ENCODE results near the gene ZNF112.
"Not testable (repeated sequence)": the region's sequence is repeated elsewhere in the genome, so short reads cannot be mapped to it uniquely, and the experiment has no call there.

The ZNF112 gene

GRCh38 chr19:44356383-44357111, at the start of gene ZNF112:
ZNF112 (minus strand) TSS chr19:44356680; CDS start chr19:44340539, 16,141 bp downstream.
- peak; percentile 22 for DNase-seq

GRCh38 chr19:44401139-44402115, 44.9 kb upstream of the ZNF112 start, which contains the start of gene ZNF285:
ZNF285 (minus strand) TSS chr19:44401608; CDS start chr19:44397213, 4,395 bp downstream.
- no peak for DNase-seq

- not testable (repeated sequence) for DNase-seq
Observed at GRCh38 chr19:44389268-44389667, 32.8 kb upstream of the ZNF112 start.

GRCh38 chr19:44374789-44375188, 18.3 kb upstream of the ZNF112 start:
- no peak for DNase-seq

- no peak for DNase-seq
Observed at GRCh38 chr19:44371815-44372480, 15.5 kb upstream of the ZNF112 start.

- no peak for DNase-seq
Observed at GRCh38 chr19:44367024-44367423, 10.5 kb upstream of the ZNF112 start.

GRCh38 chr19:44346556-44346955, 9.9 kb downstream of the ZNF112 start:
- no peak for DNase-seq

- no peak for DNase-seq
Observed at GRCh38 chr19:44345959-44346358, 10.5 kb downstream of the ZNF112 start.

GRCh38 chr19:44344255-44344654, 12.2 kb downstream of the ZNF112 start:
- no peak for DNase-seq

- DNase-seq, result no peak
Observed at GRCh38 chr19:44341794-44342193, 14.7 kb downstream of the ZNF112 start.

GRCh38 chr19:44334639-44335038, 21.8 kb downstream of the ZNF112 start:
- DNase-seq, result not testable (repeated sequence)

GRCh38 chr19:44332145-44332544, 24.3 kb downstream of the ZNF112 start:
- DNase-seq, result no peak

GRCh38 chr19:44315883-44316282, 40.6 kb downstream of the ZNF112 start:
- DNase-seq, result no peak

GRCh38 chr19:44313231-44313630, 43.2 kb downstream of the ZNF112 start:
- no peak for DNase-seq

GRCh38 chr19:44308011-44308410, 48.5 kb downstream of the ZNF112 start:
- no peak for DNase-seq

- DNase-seq, result no peak
Observed at GRCh38 chr19:44306283-44306682, 50.2 kb downstream of the ZNF112 start.

- no peak for DNase-seq
Observed at GRCh38 chr19:44305457-44305856, 51.0 kb downstream of the ZNF112 start.

GRCh38 chr19:44304659-44305193, 51.8 kb downstream of the ZNF112 start, which contains the start of gene ZNF235:
ZNF235 (minus strand) TSS chr19:44305025; CDS start chr19:44303404, 1,621 bp downstream.
- peak; percentile 54 for DNase-seq

- no peak for DNase-seq
Observed at GRCh38 chr19:44303976-44304568, 52.4 kb downstream of the ZNF112 start.

- DNase-seq, result no peak
Observed at GRCh38 chr19:44303320-44303719, 53.2 kb downstream of the ZNF112 start.

GRCh38 chr19:44284968-44285367, 71.5 kb downstream of the ZNF112 start:
- no peak for DNase-seq

GRCh38 chr19:44282846-44283245, 73.6 kb downstream of the ZNF112 start:
- no peak for DNase-seq
